GM04503 (cell line): ENCODE results near the gene ZDHHC5.
"Not testable (repeated sequence)": the region's sequence is repeated elsewhere in the genome, so short reads cannot be mapped to it uniquely, and the experiment has no call there.

ENCODE experiments used
- DNase-seq: peaks from one replicate; pipeline ENCODE4 v3.0.0-alpha.2; 2012; ENCODE audit warnings: low read depth

The ZDHHC5 gene

DNA sequence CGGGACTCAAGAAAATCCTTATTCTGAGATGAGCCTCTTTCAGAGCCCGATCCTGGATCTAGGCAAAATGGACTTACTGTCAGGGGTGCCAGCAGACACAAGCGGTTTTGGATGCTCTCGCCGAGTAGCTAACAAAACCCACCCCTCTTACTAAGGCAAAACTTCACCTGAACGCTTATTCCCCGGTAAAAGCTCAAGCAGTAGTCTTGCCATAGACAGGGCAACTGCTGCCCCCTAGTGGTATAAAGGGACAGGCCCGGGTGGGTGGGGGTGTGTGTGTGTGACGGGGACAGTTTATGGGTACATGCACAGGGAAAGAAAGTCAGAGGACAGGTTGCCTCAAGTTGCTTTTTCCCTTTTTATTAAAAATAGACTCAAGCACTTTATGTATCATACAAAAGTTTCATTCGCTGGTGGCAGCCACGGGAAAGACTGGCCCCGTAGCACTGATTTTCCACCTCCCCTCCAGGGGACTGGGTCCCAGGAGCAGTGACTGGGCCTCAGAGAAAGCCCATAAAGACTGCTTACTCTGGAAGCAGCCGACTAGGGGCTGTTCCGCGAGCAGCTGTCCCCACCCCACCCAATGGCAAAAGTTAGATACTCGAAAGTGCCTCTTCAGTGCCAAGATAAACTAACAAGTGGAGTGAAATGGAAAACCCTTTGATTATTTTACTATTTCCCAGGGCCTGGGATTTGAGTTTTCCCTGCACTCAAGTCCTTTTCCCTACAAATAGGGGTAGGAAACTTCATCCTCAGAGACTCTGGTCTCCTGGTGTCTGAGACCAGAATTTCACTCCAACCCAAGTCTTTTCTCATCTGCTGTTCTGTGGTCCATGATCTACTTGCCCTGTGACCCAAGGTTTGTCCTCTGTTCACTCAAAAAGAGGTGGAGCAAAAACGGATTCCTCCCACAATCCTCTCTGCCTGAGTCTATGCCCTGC, 22.9 kb upstream of the ZDHHC5 start:
- no peak for DNase-seq

DNA sequence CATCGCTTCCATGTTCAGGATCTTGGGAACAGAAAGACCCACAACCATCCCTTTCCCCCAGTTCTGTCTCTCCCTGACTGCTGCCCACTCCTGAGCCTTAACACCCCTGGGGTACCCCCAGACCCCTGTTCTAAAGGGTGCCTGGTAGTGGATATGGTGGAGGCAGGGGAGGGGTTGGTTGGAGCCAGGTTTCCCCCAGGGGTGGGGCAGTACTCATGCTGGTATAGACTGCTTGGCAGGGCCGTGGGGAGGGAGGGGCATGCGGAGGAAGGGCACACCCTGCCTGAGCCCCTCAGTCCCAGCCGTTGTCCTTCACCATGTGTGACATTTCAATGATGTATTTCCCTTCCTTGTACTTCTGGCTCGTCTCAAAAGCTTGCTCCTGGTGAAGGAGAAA, 22.2 kb upstream of the ZDHHC5 start:
- DNase-seq: no peak

DNA sequence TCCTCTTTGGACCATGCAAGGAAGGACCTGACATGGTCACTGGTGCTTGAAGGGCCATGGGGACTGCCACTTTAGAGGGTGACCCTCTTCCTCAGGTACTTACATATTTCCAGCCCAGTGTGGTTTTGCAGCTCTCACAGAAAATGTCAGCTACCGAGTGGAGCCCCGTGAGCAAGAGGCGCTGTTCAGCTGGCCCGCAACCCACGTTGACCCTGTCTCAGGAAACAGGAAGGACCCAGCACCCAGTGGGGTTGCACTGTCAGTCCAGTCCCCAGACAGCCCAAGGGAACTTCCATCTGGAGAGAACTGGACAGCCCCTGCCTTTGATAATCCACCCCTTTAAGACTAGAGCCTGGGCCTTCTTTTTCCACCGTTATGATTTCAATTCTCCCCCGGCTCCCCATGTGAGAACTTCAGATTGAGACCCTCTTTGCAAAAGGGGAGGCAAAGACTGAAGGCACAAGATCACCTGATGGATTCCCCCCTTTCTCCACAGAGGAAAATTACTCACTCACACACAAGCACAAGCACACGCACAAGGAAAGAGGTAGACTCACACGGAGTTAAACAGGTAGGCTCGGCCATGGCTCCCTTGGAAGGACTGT, 21.6 kb upstream of the ZDHHC5 start:
- no peak for DNase-seq

DNA sequence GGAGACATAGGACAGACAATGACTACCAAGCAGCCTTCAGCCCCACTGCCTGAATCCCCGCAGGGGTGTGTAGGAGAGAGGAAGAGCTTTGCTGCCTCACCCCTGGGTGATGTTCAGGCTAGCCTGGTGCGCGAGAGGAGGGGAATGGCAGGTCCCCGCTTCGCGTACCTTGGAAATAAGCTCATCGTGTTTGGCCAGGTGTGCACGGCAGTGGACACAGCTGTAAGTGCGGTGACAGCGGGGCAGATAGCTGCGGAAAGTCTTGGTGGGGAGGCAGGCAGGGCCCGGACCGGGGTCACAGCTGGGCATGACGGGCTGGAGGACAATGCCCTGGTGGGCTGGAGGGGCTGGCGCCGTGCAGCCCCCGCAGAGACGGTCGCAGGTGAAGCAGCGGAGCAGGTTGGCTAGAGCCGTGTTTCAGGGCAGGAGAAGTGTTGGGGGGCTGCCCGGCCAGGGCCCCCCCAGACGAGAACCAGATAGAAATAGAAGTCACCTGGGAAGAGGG, 21.1 kb upstream of the ZDHHC5 start:
- DNase-seq: no peak

DNA sequence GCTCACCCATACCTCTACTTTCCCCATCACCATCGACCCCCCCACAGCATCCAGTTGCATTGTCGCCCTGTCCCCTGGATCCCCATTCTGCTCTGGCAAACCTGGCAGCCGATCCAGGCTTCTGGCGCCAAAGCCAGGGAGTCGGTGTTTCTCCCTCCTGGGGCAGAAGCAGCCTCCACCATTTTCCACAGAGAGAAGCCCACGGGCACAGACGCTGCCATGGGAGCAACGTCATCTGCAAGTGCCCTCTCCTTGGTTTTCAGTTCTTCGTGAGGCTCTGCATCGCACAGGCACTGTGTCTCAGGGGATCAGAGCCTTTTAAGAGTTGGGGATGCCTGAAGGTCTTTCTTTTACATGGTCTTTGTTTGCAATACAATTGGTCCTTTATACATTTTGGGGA, 20.5 kb upstream of the ZDHHC5 start:
- no peak for DNase-seq

DNA sequence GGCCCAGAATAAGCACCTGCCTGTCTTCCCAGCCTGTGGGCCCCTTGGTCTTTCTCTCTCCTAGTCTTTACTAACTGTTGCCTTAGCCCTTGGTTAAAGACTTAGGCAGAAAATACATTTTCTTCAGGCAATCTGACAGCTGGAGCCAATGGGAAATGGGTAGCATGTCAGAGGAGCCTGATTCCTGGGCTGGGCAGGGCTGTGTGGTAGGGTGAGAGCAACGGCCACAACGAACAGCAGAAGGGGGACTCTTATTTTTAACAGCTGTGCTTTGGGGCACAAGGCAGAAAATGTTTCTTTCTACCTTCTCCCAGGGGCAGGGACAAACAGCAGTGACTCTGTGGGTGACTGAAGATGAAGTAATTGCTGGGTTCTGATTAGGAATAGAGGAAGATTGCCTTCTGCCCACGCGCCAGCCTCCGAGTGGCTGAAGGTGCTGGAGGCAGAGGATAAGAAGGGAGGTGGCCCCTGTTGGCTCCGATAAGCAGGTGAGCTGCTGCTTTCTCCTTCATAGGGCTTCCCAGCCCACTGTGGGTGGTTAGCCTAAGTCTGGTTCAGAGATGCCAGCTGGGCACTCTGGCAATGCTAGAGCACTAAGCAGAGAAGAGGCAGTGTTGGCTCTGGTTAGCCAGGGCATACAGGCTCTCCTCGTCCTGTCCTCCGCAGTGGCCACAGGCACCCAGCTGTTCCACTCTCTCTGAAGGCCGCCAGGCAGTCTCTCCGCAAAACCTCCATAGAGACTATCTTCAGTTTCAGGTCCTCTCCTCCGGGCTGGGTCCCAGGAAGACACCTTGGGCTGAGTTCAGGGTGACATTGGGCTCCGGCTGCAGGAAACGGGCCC, 19.7 kb upstream of the ZDHHC5 start:
- no peak for DNase-seq

DNA sequence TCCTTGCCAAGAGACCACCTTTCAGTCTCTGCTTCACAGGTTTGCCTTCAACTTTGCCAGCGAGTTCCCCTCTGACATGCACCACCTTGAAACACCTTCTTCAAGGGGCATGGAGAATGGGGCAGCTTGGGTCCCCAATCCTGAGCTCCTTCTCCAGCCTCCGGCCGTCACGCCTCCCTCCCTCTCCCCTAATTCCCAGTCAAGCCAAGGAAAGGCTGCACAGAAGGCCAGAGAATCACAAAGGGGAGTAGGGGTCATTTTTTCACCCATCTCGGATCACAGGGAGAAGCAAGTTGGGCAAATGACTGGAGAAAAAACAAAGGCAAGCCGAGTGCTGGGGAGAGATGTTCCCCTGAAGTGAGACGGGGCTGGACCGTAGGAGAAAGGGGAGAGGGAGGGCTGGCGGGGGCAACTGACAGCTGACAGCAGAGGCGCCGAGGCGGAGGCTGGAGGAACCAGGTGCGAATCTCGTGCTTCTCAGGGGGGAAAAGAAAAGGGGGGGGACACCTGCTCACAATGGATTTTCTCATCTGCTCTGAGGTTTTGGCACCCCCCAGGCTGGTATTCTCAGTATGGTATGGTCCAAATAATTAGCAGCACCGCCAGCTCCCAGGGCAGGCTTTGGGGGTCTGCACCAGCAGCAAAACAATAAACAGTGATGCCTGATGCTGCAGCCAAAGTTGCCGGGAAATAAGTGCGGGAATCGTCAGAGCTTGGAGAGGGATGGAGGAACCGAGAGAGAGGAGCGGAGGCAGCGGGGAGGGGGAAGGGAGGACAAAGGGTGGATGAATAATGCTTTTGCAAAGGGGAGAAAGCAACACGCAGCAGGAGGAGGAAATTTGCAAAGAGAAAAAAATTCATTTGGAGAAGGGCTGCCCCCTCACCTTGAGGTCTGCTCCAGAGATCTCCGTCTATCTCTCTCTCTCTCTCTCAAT, 18.8 kb upstream of the ZDHHC5 start:
- no peak for DNase-seq

DNA sequence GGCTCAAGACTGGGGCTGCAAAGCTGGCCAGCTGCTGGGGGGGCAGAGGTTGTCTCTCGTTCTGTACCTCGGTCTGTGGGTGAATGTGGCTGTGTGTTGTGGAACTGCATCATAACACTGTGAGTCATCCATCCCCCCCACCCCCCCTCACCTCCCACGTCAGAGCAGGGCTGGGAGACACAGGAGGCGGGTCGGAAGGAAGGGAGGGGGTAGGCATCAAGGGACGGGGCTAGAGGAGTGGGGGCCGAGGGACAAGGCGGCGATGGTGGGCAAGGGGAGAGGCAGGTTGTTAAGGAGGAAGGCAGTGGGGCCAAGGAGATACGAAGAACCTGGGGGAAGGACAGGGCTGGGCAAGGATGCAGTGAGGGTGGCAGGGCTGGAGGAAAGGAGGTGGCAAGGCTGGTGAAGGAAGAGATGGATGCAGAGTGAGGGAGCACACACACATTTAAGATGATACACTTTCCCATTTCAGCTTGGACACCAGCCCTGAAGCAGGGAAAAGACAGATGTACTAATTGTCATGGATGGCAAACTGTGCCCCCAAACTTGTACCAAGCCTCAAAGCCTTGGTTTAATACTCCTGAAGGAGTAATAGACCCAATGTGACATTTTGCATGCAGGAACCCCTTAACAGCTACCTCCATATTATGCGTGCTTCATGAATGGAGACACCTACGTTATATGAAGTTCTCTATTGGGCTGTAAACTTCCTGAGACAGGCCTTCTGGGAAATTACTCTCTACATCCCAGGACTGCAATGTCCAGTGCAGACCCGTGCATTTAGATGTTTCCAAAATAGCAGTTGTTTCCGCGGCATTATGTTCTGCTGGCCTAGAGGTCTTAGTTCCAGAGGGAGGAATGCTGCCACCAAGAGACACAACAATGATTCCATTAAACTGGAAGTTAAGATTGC, 17.8 kb upstream of the ZDHHC5 start, which contains the start of gene YPEL4:
Gene YPEL4, minus strand, starts transcription at position 87 of the 913 bp plus-strand sequence. CDS start 2,805 bp downstream, outside the sequence.
- DNase-seq: no peak

DNA sequence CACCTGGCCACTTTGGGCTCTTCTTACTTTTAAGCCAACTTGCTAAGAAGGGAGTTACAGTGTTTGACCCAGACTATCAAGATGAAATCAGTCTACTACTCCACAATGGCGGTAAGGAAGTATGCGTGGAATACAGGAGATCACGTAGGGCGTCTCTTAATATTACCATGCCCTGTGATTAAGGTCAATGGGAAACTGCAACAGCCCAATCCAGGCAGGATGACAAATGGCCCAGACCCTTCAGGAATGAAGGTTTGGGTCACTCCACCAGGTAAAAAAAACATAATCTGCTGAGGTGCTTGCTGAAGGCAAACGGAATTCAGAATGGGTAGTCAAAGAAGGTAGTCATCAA, 17.2 kb upstream of the ZDHHC5 start:
- no peak for DNase-seq

DNA sequence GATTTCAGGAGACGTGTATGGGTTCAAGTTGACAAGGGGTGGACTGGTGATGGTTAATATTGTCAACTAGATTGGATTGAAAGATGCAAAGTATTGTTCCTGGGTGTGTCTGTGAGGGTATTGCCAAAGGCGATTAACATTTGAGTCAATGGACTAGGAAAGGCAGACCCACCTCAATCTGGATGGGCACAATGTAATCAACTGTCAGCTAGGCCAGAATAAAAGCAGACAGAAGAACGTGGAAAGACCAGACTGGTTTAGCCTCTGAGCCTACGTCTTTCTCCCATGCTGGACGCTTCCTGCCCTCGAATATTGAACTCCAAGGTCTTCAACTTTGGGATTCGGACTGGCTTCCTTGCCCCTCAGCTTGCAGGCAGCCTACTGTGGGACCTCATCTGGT, 16.5 kb upstream of the ZDHHC5 start:
- DNase-seq: no peak

DNA sequence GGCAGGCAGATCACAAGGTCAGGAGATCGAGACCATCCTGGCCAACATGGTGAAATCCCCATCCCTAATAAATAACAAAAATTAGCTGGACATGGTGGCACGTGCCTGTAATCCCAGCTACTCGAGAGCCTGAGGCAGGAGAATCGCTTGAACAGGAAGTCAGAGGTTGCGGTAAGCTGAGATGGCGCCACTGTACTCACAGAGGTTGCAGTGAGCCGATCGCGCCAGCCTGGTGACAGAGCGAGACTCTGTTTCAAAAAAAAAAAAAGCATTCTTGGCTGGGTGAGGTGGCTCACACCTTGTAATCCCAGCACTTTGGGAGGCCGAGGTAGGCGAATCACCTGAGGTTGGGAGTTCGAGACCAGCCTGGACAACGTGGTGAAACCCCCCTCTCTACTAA, 15.7 kb upstream of the ZDHHC5 start:
- DNase-seq: not testable (repeated sequence)

DNA sequence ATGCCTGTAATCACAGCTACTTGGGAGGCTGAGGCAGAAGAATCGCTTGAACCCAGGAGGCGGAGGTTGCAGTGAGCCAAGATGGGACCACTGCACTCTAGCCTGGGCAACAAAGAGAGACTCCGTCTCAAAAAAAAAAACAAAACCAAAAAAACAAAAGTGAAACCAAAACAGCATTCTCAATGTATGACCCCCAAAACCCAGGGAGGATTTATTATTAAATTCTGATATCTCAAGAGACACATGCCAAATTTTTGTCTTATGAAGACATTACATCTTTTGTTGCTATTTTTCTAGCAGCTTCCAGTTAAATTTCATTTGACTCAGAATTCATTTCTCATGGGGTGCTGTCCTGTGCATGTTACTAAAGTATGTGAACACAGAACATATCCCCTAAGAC, 15.3 kb upstream of the ZDHHC5 start:
- DNase-seq: no peak

DNA sequence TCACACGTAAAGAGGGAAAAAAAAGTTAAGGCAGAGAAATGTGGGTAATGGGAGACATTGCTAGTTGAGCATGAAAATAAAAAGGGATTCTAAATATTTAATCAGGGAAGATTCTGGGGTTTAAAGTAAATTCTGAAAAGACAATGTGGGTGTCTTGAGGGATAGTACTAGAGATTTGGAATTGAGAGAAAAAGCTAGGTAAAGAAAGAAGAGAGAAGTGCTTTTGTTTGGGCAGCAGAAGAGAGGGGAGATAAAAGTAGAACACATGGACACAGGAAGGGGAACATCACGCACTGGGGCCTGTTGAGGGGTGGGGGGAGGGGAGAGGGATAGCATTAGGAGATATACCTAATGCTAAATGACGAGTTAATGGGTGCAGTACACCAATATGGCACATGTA, 14.8 kb upstream of the ZDHHC5 start:
- no peak for DNase-seq

DNA sequence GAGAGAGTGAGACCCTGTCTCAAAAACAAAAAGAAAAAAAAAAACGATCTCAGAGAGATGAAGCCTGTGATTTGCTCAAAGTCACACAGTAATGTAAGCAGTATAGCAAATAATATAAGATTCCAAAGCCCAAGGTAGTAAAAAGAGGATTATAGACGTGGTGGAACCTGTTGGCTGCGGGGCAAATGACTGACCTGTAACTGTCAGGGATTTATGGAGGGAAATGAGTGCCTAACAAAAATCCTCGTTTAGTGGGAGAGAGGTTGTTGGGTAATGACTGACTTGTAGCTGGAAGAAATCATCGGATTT, 11.1 kb upstream of the ZDHHC5 start:
- DNase-seq: no peak

DNA sequence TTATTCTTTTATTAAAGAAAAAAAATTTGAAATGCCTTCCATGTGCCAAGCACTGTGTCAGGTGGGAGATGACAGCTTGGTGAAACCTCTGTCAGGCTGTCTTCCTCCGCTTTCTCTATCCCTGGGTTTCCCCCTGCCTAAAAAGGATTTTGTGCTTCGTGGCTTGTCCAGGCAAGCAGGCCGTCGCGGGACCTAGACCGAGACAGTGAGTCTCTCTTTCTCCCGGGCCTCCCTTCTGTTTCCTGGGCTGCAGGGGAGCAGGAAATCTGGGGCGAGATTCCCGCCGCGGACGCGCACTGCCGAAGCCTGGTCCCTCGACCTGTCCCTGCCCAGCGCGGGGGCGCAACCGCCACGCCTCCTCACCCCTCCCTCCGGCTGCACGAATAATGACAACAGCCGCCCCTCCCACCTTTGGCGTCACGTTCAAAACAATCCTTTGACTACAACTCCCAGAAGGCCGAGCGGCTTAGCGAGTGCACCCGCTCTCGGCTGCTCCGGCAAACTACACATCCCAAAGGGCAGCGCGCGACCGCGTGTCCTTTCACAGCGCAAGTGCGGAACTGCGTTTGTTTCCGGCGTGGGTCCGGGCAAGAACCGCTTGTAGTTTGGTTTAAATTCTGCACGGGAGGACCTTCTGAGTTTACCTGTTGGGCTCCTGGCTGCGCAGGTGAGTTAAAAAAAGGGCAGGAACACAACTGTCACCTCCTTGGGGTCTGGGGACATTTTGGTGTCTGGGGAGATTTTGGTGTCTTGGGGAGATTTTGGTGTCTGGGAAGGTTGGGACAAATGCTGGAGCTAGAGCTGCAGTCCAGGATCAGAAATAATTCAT, 10.5 kb upstream of the ZDHHC5 start, which contains the start of gene CLP1:
Gene CLP1, plus strand, starts transcription at position 569 of the 829 bp plus-strand sequence. CDS start 1,715 bp downstream, outside the sequence.
- peak; percentile 95 for DNase-seq

DNA sequence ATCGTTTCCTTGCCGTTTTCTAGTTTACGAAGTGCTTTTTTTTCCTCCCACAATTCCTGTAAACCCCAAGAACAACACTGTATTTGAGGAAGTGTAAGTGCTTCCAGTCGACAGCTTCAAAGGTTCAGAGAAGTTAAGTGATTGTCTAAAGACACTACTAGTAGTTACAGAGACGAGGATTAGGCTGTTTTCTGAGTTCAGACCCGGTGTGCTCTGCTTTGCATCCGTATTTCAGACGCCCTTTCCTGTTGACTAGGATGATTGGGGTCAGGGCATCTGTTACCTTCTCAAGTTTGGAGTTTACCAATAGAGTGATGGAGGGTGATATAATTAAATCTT, 9.9 kb upstream of the ZDHHC5 start:
- no peak for DNase-seq

DNA sequence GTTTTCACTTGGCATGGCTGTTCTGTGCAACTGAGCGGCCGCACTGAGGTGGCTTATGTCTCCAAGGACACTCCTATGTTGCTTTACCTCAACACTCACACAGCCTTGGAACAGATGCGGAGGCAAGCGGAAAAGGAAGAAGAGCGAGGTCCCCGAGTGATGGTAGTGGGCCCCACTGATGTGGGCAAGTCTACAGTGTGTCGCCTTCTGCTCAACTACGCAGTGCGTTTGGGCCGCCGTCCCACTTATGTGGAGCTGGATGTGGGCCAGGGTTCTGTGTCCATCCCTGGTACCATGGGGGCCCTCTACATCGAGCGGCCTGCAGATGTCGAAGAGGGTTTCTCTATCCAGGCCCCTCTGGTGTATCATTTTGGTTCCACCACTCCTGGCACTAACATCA, 8.2 kb upstream of the ZDHHC5 start:
- no peak for DNase-seq

DNA sequence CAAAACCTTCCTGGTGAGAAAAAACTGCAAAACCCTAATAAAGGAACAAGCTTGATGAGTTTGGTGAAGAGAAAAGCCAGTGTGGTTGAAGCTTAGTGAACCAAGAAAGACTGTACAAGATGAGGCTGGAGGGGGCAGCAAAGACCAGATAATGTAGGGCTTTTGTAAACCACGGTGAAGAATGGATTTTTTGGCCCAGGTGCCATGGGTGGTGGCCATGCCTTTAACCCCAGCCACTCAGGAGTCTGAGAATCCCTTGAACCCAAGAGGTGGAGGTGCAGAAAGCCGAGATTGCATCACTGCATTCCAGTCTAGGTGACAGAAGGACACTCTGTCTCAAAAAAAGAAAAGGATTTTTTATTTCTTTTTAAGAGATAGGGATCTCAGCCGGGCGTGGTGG, 5.0 kb upstream of the ZDHHC5 start:
- DNase-seq: no peak

DNA sequence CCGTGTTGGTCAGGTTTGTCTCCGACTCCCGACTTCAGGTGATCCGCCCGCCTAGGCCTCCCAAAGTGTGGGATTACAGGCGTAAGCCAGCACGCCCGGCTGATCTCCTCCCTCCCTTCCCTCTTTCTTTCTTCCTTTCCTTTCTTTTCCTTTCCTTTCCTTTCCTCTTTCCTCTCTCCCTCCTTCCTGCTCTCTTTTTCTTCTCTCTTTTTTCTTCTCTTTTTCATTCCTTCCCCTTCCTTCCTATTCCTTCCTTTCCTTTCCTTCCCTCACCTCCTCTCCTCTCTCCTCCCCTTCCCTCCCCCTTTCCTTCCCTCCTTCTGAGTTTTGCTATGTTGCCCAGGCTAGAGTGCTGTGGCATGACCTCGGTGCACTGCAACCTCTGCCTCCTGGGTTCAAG, 3.9 kb upstream of the ZDHHC5 start:
- no peak for DNase-seq
